HCT116 (cell line): Measurements from ENCODE around the gene SARM1. TPM values are rescaled to one million over a fixed set of nuclear protein-coding genes. Genes with fewer than 3 reads are reported as not detected.

Experiments used
- ATAC-seq: fragments of 200-7000 bp; cut with Tn5 transposase; 2 replicates; pipeline ENCODE4 v1.9.1; 2020; ENCODE audit warnings: mild to moderate bottlenecking, moderate library complexity
- BruUV-seq: library from RNA; stranded (reverse); fragments of 400-500 nt; replicated peaks from 2 replicates; lab custom pipeline; 2021; lab: Mats Ljungman, UMichigan
- CTCF ChIA-PET: fragments of 300-600 bp; sonication (Branson Sonifier 250); formaldehyde crosslinking; loops from one replicate; lab custom pipeline; 2021; ENCODE audit warnings: antibody characterized with exemption; lab: Charles Lee
- POLR2A ChIA-PET: fragments of 300-600, 350-600 bp; sonication (Branson Sonifier 250); formaldehyde crosslinking; loops from one replicate; lab custom pipeline; 2021; ENCODE audit warnings: antibody characterized with exemption; lab: Charles Lee
- RAD21 ChIA-PET, 2 experiments: fragments of 300-600 bp; sonication (Branson Sonifier 250); formaldehyde crosslinking; loops; one replicate each; lab custom pipeline; 2023; ENCODE audit warnings: low total read pairs in 2 of 2; ENCODE audit not compliant: uncharacterized antibody in 2 of 2, unreplicated experiment in 2 of 2, low non-redundant PET in 1 of 2; lab: Charles Lee
- DNase-seq: peaks from one replicate; pipeline ENCODE4 v3.0.0-alpha.2; 2010; ENCODE audit warnings: low read depth, low spot score
- H2AFZ ChIP-seq: fragments of 200-600 bp; shearing (Covaris generic), sonication (generic); 2 replicates; pipeline ENCODE4 v1.6.1; 2017; ENCODE audit warnings: low read depth, mixed run types, mixed read lengths, antibody characterized with exemption, low read length; ENCODE audit not compliant: poor library complexity, severe bottlenecking
- H3K27ac ChIP-seq: 2 replicates; pipeline ENCODE4 v1.5.1; 2012; ENCODE audit warnings: low read depth, low read length
- H3K27me3 ChIP-seq: fragments of 200-600 bp; sonication (generic); 2 replicates; pipeline ENCODE4 v1.6.1; 2016; ENCODE audit warnings: mixed run types, low read length, mixed read lengths; ENCODE audit not compliant: insufficient read depth
- H3K36me3 ChIP-seq, 2 experiments: fragments of 200-500 bp in 1 of 2; fragments of 200-600 bp in 1 of 2; sonication (Bioruptor generic) in 1 of 2; sonication (generic) in 1 of 2; 2 replicates each; pipeline versions ENCODE4 v1.5.1 to v1.6.1; 2014 to 2016; ENCODE audit warnings: low read length in 2 of 2, inconsistent platforms in 1 of 2, mixed read lengths in 1 of 2, mixed run types in 1 of 2; ENCODE audit not compliant: insufficient read depth in 2 of 2, control insufficient read depth in 1 of 2
- H3K4me1 ChIP-seq, 2 experiments: fragments of 200-600 bp in 1 of 2; sonication (generic) in 1 of 2; 2 replicates each; pipeline versions ENCODE4 v1.5.1 to v1.6.1; 2012 to 2017; ENCODE audit warnings: low read length in 2 of 2, inconsistent platforms in 1 of 2, mild to moderate bottlenecking in 1 of 2, mixed read lengths in 1 of 2, mixed run types in 1 of 2, moderate library complexity in 1 of 2; ENCODE audit not compliant: insufficient read depth in 2 of 2, control insufficient read depth in 1 of 2
- H3K4me2 ChIP-seq: fragments of 200-600 bp; sonication (generic); 2 replicates; pipeline ENCODE4 v1.6.1; 2017; ENCODE audit warnings: mixed run types, low read length, mixed read lengths
- H3K4me3 ChIP-seq, 2 experiments: fragments of 200-600 bp in 1 of 2; sonication (generic) in 1 of 2; replicated peaks in 1 of 2; 2 replicates each; pipeline ENCODE4 v1.5.1; 2011 to 2016; ENCODE audit warnings: low read length in 2 of 2, control low read depth in 1 of 2, low read depth in 1 of 2, mild to moderate bottlenecking in 1 of 2, mixed read lengths in 1 of 2, mixed run types in 1 of 2
- H3K79me2 ChIP-seq: fragments of 200-600 bp; sonication (generic); 2 replicates; pipeline ENCODE4 v1.6.1; 2017; ENCODE audit warnings: mild to moderate bottlenecking, mixed run types, low read length, moderate library complexity, mixed read lengths; ENCODE audit not compliant: insufficient read depth
- H3K9ac ChIP-seq: fragments of 200-600 bp; sonication (generic); 2 replicates; pipeline ENCODE4 v1.6.1; 2016; ENCODE audit warnings: low read length, mixed read lengths
- H3K9me2 ChIP-seq: fragments of 200-600 bp; sonication (generic), shearing (Covaris generic); 2 replicates; pipeline ENCODE4 v1.6.1; 2017; ENCODE audit warnings: mixed run types, mild to moderate bottlenecking, moderate library complexity; ENCODE audit not compliant: insufficient read depth
- H3K9me3 ChIP-seq, 2 experiments: fragments of 200-500 bp in 1 of 2; fragments of 200-600 bp in 1 of 2; sonication (Bioruptor generic) in 1 of 2; sonication (generic) in 1 of 2; 2 replicates each; pipeline ENCODE4 v1.6.1; 2014 to 2017; ENCODE audit warnings: low read length in 2 of 2, mixed read lengths in 2 of 2, inconsistent platforms in 1 of 2, low read depth in 1 of 2, mild to moderate bottlenecking in 1 of 2, mixed run types in 1 of 2, moderate library complexity in 1 of 2; ENCODE audit not compliant: control insufficient read depth in 1 of 2, insufficient read depth in 1 of 2
- H4K20me1 ChIP-seq: fragments of 200-600 bp; sonication (generic), shearing (Covaris generic); 2 replicates; pipeline ENCODE4 v1.6.1; 2017; ENCODE audit warnings: mixed run types, mild to moderate bottlenecking, moderate library complexity; ENCODE audit not compliant: insufficient read depth
- CBX3 ChIP-seq: IDR thresholded peaks from 2 replicates; pipeline ENCODE4 v1.6.1; 2012; ENCODE audit warnings: low read depth
- CEBPB ChIP-seq: IDR thresholded peaks from 2 replicates; pipeline ENCODE4 v1.6.1; 2012; ENCODE audit warnings: low read depth
- EZH2phosphoT487 ChIP-seq: fragments of 200-600 bp; IDR thresholded peaks from 2 replicates; pipeline ENCODE4 v1.6.1; 2018; ENCODE audit warnings: antibody characterized with exemption, borderline replicate concordance
- JUND ChIP-seq: IDR thresholded peaks from 2 replicates; pipeline ENCODE4 v1.6.1; 2012
- POLR2A ChIP-seq: IDR thresholded peaks from 2 replicates; pipeline ENCODE4 v1.7.0; 2011; ENCODE audit warnings: borderline replicate concordance; ENCODE audit not compliant: insufficient read depth, insufficient read length; ENCODE audit errors: extremely low read depth
- SP1 ChIP-seq: IDR thresholded peaks from 2 replicates; pipeline ENCODE4 v1.6.1; 2012; ENCODE audit warnings: low read depth
- SRF ChIP-seq: IDR thresholded peaks from 2 replicates; pipeline ENCODE4 v1.6.1; 2012; ENCODE audit warnings: low read depth
- YY1 ChIP-seq: IDR thresholded peaks from 2 replicates; pipeline ENCODE4 v1.6.1; 2011; ENCODE audit warnings: low read length, low read depth, moderate library complexity, mild to moderate bottlenecking; ENCODE audit not compliant: insufficient replicate concordance; ENCODE audit errors: extremely low read depth
- ZNF274 ChIP-seq: fragments of 200-500 bp; sonication (Bioruptor generic); IDR thresholded peaks from 2 replicates; pipeline ENCODE4 v1.6.1; 2014; ENCODE audit warnings: mild to moderate bottlenecking, low read depth, low read length, inconsistent platforms
- intact Hi-C: fragments of 100-400 bp; cut with micrococcal nuclease; formaldehyde crosslinking; loops from 2 replicates; pipeline ENCODE4 v1.10.0; 2022
- total RNA-seq: library from RNA; stranded (reverse); gene quantifications from one replicate; pipeline ENCODE4 v1.2.1, GENCODE V29; 2021; ENCODE audit not compliant: unreplicated experiment
- TF ChIP-seq, protein P1 (sequence below): IDR thresholded peaks from 2 replicates; pipeline ENCODE4 v1.6.1; 2012

Gene SARM1
- total RNA-seq, 1 experiment from 2014 or later = 1.3 TPM

DNA sequence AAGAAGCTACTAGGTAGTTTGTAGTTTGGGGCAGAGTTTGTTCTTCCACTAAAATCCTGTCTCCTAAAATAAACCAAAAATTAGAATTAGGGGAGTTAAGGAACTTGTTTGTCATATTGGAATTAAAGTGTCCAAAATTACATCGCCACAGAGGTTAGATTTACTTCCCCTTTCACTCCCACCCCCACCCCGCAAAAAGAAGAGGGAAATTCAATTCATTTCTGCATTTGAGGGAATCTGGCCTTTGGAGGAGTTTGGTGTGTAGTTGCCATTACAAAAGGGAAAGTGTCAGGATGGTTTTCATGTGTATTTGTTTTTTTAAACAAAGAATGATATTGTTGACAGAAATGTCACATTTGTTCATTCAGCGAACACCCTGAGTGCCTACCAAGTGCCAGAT is 46.7 kb upstream of the SARM1 start:
- RAD21 ChIA-PET = no interaction called here
- no peak overlapping the region for H3K4me3 ChIP-seq
- H3K9me3 ChIP-seq = no peaks in the 10 kb centered on the region
- no peak for TF ChIP-seq SP1
- no peak for TF ChIP-seq SRF
- no peak for TF ChIP-seq POLR2A
- TF ChIP-seq YY1 = no peak
- no peak for TF ChIP-seq CEBPB
- no peak for TF ChIP-seq EZH2phosphoT487
- ATAC-seq (no peak), DNase-seq (no peak)
- no peaks in the 10 kb centered on the region for H3K9me2 ChIP-seq
- H3K27me3 ChIP-seq = no peaks in the 10 kb centered on the region
- intact Hi-C loops = no loop called here
- H3K9ac ChIP-seq = no peak overlapping the region
- peaks cover 67% of the 10 kb centered on the region for H3K79me2 ChIP-seq
- peaks cover 12 to 32% of the 10 kb centered on the region in 2 experiments; a peak in 2 of 4 replicates for H3K36me3 ChIP-seq
- peaks cover 8 to 11% of the 10 kb centered on the region in 2 experiments; a peak in 2 of 4 replicates for H3K4me1 ChIP-seq
- no peak overlapping the region for H2AFZ ChIP-seq
- no peaks in the 10 kb centered on the region for H4K20me1 ChIP-seq
- CTCF ChIA-PET = no interaction called here
- POLR2A ChIA-PET = interaction anchor here (1.9 kb wide), 1 partner anchor 11 kb away, joined by 6 read pairs; the partner anchor contains the start of genes IFT20 and TNFAIP1
- H3K27ac ChIP-seq = no peak overlapping the region
- no peak overlapping the region for H3K4me2 ChIP-seq
- BruUV-seq = no TSS peak

GRCh38 chr17:28325211-28325610 is 46.3 kb upstream of the SARM1 start:
- Histone ChIP-seq H3K9me3 (no peaks in the 10 kb centered on the region), H3K36me3 (peaks cover 14 to 30% of the 10 kb centered on the region in 2 experiments; a peak in 3 of 4 replicates), H3K4me1 (peaks cover 4 to 7% of the 10 kb centered on the region in 2 experiments; a peak in 2 of 4 replicates), H3K27ac (no peak overlapping the region), H3K4me2 (no peak overlapping the region), H2AFZ (no peak overlapping the region), H4K20me1 (no peaks in the 10 kb centered on the region), H3K27me3 (no peaks in the 10 kb centered on the region), H3K4me3 (no peak overlapping the region), H3K9me2 (no peaks in the 10 kb centered on the region), H3K9ac (no peak overlapping the region), H3K79me2 (peaks cover 63% of the 10 kb centered on the region)
- ChIA-PET CTCF (no interaction called here), RAD21 (no interaction called here), POLR2A (interaction anchor here (1.9 kb wide), 1 partner anchor 10 kb away, joined by 6 read pairs; the partner anchor contains the start of genes IFT20 and TNFAIP1)
- ATAC-seq (no peak), DNase-seq (no peak)
- intact Hi-C loops = no loop called here
- no TSS peak for BruUV-seq
- no peak for TF ChIP-seq CEBPB
- TF ChIP-seq, protein P1, sequence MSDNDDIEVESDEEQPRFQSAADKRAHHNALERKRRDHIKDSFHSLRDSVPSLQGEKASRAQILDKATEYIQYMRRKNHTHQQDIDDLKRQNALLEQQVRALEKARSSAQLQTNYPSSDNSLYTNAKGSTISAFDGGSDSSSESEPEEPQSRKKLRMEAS = no peak
- TF ChIP-seq CBX3 = no peak
- no peak for TF ChIP-seq JUND
- TF ChIP-seq ZNF274 = no peak
